Calu3 (cell line): Measurements from ENCODE around the gene RPH3AL. TPM values are rescaled to one million over a fixed set of nuclear protein-coding genes. Genes with fewer than 3 reads are reported as not detected.

Source experiments
- BruUV-seq: library from RNA; stranded (reverse); fragments of 400-500 nt; replicated peaks from 2 replicates; lab custom pipeline; 2021; lab: Mats Ljungman, UMichigan
- CTCF ChIA-PET: fragments of 300-600 bp; sonication (Branson Sonifier 250); formaldehyde crosslinking; loops from one replicate; lab custom pipeline; 2022; ENCODE audit warnings: antibody characterized with exemption; lab: Charles Lee
- DNase-seq: peaks from one replicate; pipeline ENCODE4 v3.0.0; 2022
- H3K27ac Mint-ChIP-seq: one replicate; pipeline ENCODE4 v1.8.0; 2022; ENCODE audit warnings: mixed read lengths; ENCODE audit not compliant: unreplicated experiment
- H3K27me3 Mint-ChIP-seq: one replicate; pipeline ENCODE4 v1.8.0; 2022; ENCODE audit warnings: mixed read lengths; ENCODE audit not compliant: unreplicated experiment
- H3K36me3 Mint-ChIP-seq: one replicate; pipeline ENCODE4 v1.8.0; 2022; ENCODE audit warnings: mild to moderate bottlenecking, moderate library complexity, mixed read lengths; ENCODE audit not compliant: insufficient read depth, unreplicated experiment
- H3K4me1 Mint-ChIP-seq: one replicate; pipeline ENCODE4 v1.8.0; 2022; ENCODE audit warnings: mild to moderate bottlenecking, low read depth, mixed read lengths; ENCODE audit not compliant: unreplicated experiment
- H3K4me3 Mint-ChIP-seq: one replicate; pipeline ENCODE4 v1.8.0; 2022; ENCODE audit warnings: mild to moderate bottlenecking, low read depth, moderate library complexity, mixed read lengths; ENCODE audit not compliant: unreplicated experiment
- H3K9me3 Mint-ChIP-seq: one replicate; pipeline ENCODE4 v1.8.0; 2022; ENCODE audit warnings: low read depth, mixed read lengths; ENCODE audit not compliant: unreplicated experiment
- CTCF ChIP-seq: fragments of 200-600 bp; IDR thresholded peaks from one replicate; pipeline ENCODE4 v1.8.0; 2022; ENCODE audit warnings: antibody characterized with exemption; ENCODE audit not compliant: unreplicated experiment
- intact Hi-C: fragments of 100-400 bp; cut with micrococcal nuclease; formaldehyde crosslinking; loops from one replicate; pipeline ENCODE4 v1.10.0; 2022; ENCODE audit not compliant: unreplicated experiment
- total RNA-seq: library from RNA; stranded (reverse); gene quantifications from 2 replicates; pipeline ENCODE4 v1.2.3, GENCODE V29; 2022

The RPH3AL gene
- total RNA-seq, 1 experiment from 2014 or later, result 14.1 TPM

DNA sequence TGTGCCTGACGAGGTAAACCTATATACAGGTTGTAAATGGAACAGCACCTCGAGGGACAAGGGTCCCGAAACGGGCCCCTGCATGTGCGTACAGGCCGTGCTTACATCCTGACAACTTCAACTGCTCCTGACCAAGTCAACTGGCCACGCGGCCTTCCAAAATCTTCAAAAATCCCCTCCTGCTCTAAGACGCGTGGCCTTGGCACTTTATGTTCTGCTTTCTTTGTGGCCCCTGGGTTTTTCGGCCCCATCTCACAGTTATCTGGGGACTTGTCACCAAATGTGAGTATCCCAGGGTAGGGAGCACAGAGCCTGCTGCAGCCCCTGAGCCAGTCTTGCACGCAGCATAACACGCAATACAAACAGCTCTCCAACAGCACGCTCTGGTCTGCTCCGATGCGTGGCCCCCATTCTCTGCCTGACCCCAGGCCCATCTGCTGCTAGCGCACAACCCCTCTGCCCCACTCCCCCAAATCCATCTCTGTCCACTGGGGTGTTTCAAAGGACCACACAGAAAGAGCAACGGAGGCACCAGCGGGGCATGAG is 659 bp downstream of the RPH3AL start:
- Mint-ChIP-seq H3K27ac (peak overlapping the region; percentile 95), H3K9me3 (no peaks in the 10 kb centered on the region), H3K36me3 (peaks cover 43% of the 10 kb centered on the region), H3K4me3 (peak overlapping the region; percentile 78), H3K27me3 (no peaks in the 10 kb centered on the region), H3K4me1 (peaks cover 58% of the 10 kb centered on the region)
- TF ChIP-seq CTCF, result no peak
- no peak for DNase-seq
- intact Hi-C loops, result no loop called here
- BruUV-seq, result TSS peak; percentile 70
- CTCF ChIA-PET, result no interaction called here

GRCh38 chr17:351449-351738 is 1.2 kb downstream of the RPH3AL start:
- no peaks in the 10 kb centered on the region for H3K27me3 Mint-ChIP-seq
- peaks cover 58% of the 10 kb centered on the region for H3K4me1 Mint-ChIP-seq
- DNase-seq, result no peak
- no TSS peak for BruUV-seq
- CTCF ChIA-PET, result no interaction called here
- intact Hi-C loops, result no loop called here
- H3K4me3 Mint-ChIP-seq, result peak overlapping the region; percentile 78
- no peak for TF ChIP-seq CTCF
- peak overlapping the region; percentile 95 for H3K27ac Mint-ChIP-seq
- H3K36me3 Mint-ChIP-seq, result peaks cover 38% of the 10 kb centered on the region
- no peaks in the 10 kb centered on the region for H3K9me3 Mint-ChIP-seq

DNA sequence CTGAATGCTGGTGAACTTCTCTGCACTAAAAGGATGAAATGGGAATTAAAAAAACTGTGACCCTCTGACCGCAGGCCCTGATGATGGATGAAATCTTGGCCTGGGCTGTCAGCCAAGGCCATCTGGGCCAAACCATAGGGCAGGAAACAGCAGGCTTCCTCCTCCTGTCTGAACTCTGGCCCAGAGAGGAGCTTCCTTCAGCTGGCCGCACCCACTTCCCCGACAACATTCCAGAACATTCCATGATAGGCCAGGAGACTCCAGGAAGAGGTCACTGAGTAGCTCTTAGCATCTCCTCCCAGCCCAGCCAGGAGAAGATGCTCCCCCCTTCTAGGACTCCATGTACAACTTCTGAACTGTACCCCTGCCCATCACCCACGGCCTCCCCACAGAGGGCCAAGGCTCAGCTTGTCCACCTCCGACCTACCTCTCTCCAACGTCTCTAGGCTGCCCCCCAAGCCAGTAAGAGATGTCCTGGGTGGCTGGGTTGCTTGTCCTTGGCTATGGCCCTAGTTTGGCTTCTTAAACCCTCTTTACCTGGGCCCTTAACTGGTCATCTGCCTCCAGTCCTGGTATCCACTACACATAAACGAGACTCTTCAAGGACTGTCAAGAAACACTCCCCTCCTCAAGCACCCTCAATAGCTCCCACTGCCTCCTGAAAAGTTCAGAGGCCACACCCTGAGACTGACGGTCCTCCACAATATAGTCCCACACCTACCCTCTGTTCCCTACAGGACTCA is 1.7 kb downstream of the RPH3AL start:
- DNase-seq, result peak; percentile 20
- H3K4me1 Mint-ChIP-seq, result peaks cover 58% of the 10 kb centered on the region
- peak overlapping the region; percentile 95 for H3K27ac Mint-ChIP-seq
- no peaks in the 10 kb centered on the region for H3K27me3 Mint-ChIP-seq
- H3K36me3 Mint-ChIP-seq, result peaks cover 35% of the 10 kb centered on the region
- intact Hi-C loops, result no loop called here
- peak overlapping the region; percentile 78 for H3K4me3 Mint-ChIP-seq
- TF ChIP-seq CTCF, result no peak
- BruUV-seq, result no TSS peak
- CTCF ChIA-PET, result no interaction called here
- H3K9me3 Mint-ChIP-seq, result no peaks in the 10 kb centered on the region

- BruUV-seq, result no TSS peak
- H3K9me3 Mint-ChIP-seq, result no peaks in the 10 kb centered on the region
- no peak for DNase-seq
- intact Hi-C loops, result no loop called here
- H3K27me3 Mint-ChIP-seq, result no peaks in the 10 kb centered on the region
- H3K36me3 Mint-ChIP-seq, result peaks cover 35% of the 10 kb centered on the region
- peaks cover 58% of the 10 kb centered on the region for H3K4me1 Mint-ChIP-seq
- H3K4me3 Mint-ChIP-seq, result no peak overlapping the region
- CTCF ChIA-PET, result interaction anchor here (0.7 kb wide), 1 partner anchor 12 kb away, joined by 4 read pairs; no protein-coding TSS in a partner anchor
- TF ChIP-seq CTCF, result no peak
- H3K27ac Mint-ChIP-seq, result no peak overlapping the region
These were observed 2.9 kb downstream of the RPH3AL start for GRCh38 chr17:349666-350065.
